HepG2 (cell line): ENCODE measurements around the gene RBM26.

Source experiments
- FIP1L1 ChIP-seq: fragments of 200-400 bp; formaldehyde crosslinking; IDR thresholded peaks from 2 replicates; pipeline ENCODE4 v1.6.1; 2018; ENCODE audit warnings: low read depth, mild to moderate bottlenecking, low read length, moderate library complexity, borderline replicate concordance; ENCODE audit not compliant: insufficient read depth
- FOXA1 ChIP-seq, 2 experiments: fragments of 450-650 bp in 1 of 2; sonication (generic) in 1 of 2; formaldehyde crosslinking in 1 of 2; IDR thresholded peaks; 2 replicates each; pipeline versions ENCODE4 v1.4.0 to v1.6.1; 2016 to 2020; ENCODE audit warnings: missing genetic modification reagents in 1 of 2
- NFE2L2 ChIP-seq: fragments of 150-350 bp; IDR thresholded peaks from 2 replicates; pipeline ENCODE4 v1.6.1; 2014; ENCODE audit warnings: low read length
- NR1H2 ChIP-seq: sonication (generic); formaldehyde crosslinking; IDR thresholded peaks from 2 replicates; pipeline ENCODE4 v1.8.1; 2022; ENCODE audit warnings: low read depth, missing genetic modification reagents, borderline replicate concordance
- TBL1XR1 ChIP-seq: fragments of 150-350 bp; IDR thresholded peaks from 2 replicates; pipeline ENCODE4 v1.6.1; 2014; ENCODE audit warnings: borderline replicate concordance, low read length; ENCODE audit not compliant: partially characterized antibody
- YY1 ChIP-seq: IDR thresholded peaks from 2 replicates; pipeline ENCODE4 v1.6.1; 2011; ENCODE audit warnings: low read length, low read depth, moderate library complexity, mild to moderate bottlenecking; ENCODE audit not compliant: insufficient read depth, insufficient replicate concordance
- ZNF136 ChIP-seq: sonication (generic); formaldehyde crosslinking; IDR thresholded peaks from 2 replicates; pipeline ENCODE4 v1.8.1; 2022; ENCODE audit warnings: low read depth, mild to moderate bottlenecking, moderate library complexity, missing genetic modification reagents
- ZNF512 ChIP-seq: sonication (generic); formaldehyde crosslinking; IDR thresholded peaks from 2 replicates; pipeline ENCODE4 v1.4.0; 2020; ENCODE audit warnings: mild to moderate bottlenecking, missing genetic modification reagents

DNA sequence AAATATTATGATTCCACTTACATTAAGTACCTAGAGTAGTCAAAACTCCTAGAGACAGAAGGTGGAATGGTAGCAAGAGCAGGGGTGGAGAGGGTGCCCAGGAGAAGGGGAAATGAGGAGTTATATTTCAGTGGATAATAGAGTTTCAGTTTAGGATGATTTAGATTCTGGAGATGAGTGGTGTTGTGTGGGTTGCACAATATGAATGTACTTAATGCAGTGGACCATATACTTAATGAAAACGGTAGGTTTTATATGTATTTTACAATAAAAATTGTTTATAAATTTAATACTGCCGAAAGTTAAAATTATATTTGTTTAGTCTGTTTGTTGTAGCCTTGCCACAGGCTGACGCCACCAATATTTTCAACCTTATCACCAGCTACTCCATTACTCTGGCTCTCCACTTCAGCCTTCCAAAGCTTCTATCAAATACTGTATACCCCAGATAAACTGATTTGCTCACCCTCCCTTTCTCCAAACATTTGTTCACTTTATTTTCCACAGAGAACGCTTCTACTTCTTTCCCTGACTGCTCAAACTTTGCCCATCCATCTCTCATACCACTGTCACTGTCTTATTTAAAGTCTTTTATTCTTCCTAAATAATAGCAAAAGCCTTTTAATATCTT lies 1.4 kb upstream of the RBM26 start:
- TF ChIP-seq ZNF512 (CRISPR knock-in tag) (no peak), NR1H2 (no peak), FIP1L1 (no peak), TBL1XR1 (no peak), NFE2L2 (no peak), ZNF136 (CRISPR knock-in tag) (no peak), YY1 (no peak), FOXA1 (IDR thresholded peaks at IDR 0.05) (no peak), FOXA1 (CRISPR knock-in tag; IDR thresholded peaks at IDR 0.05) (no peak)
